ENCODE results near the gene CHMP5.

CHMP5 gene

GRCh38 chr9:33244137-33244784 lies 20.6 kb upstream of the CHMP5 start:
- DNase-seq = no peak

DNA sequence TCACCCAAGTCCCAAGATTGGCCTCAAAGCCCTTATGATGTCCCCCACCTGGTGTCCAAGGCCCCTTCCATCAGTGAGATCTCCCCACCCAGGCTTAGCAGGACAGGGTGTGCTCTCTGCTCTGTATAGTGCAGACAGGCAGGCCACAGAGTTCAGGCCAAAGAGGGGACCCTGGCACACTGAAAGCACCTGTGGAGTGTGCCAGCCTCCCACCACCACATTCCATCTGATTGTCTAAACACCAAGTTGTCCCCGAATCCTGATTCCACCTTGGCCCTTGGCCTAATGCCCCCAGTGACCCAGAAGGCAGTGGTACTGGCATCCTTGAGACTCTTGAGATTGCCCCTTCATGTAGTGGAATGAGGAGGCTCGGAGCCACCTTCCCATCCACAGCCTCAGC lies 19.5 kb upstream of the CHMP5 start:
- DNase-seq = no peak

GRCh38 chr9:33246269-33246860 lies 18.5 kb upstream of the CHMP5 start:
- DNase-seq = no peak

GRCh38 chr9:33248606-33249005 lies 16.2 kb upstream of the CHMP5 start:
- DNase-seq = no peak

DNA sequence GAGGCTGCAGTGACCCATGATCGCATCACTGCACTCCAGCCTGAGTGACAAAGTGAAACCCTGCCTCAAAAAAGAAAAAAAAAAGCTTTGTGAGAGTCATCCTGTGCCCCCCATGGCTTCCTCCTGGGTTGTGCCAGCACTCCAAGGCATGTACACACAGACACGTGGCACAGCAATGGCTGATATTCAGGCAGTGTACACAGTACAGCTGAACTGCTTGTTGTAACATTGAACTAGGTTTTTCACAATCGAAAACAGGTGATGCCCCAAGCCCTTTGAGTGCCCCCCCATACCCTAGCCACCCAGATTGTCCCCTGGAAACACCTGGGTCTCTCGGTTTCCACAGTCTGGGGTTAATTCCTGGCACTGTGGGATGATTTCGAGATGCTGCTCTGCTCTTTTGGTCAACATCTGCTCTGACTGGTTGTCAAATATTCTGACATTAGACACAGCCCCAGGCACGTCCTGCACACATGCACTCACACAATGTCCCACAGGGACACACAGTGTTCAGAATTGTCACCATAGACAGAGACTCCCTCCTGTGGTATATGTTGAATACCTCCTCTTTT lies 15.7 kb upstream of the CHMP5 start:
- no peak for DNase-seq

DNA sequence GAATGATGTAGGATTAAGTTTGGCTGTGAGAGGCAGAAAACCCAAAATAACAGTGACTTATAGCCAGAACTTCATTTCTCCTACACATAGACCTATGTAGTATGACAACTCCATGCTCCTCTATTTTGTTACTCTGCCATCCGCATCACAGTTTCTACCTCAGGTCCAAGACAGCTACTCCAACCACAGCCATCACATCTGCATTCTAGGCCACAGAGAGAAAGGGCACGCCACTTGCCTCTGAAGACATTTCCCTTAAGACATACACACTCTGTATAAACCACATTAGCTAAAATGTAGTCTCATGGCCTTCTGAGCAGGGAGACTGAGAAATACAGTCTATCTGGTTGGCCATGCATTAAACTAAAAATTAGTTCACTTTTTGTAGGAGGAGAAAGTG lies 14.9 kb upstream of the CHMP5 start:
- no peak for DNase-seq

DNA sequence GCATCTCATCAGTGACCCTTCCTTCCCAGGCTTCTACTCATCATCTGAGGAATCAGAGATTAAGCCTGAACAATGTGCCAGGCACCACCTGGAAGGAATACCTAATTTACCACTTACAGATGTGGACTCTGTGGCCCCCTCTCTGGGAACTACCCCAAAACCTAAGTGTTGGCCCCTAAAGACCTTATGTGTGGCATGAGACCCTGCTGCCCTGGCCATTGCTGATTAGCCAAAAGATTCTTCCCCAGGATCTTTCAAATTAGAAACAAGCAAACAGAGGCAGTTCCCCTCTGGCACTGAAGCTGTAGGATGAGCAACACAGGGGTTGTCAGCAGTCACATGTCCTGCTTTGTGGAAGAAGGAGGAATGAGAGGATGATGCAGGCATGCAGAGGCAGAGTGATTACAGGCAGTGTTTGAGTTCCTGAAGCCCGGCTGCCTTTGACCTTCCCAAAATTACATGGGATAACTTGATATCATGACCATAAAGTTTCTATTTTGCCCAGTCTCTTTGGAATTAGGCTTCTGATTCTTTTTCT lies 14.3 kb upstream of the CHMP5 start:
- DNase-seq = no peak

DNA sequence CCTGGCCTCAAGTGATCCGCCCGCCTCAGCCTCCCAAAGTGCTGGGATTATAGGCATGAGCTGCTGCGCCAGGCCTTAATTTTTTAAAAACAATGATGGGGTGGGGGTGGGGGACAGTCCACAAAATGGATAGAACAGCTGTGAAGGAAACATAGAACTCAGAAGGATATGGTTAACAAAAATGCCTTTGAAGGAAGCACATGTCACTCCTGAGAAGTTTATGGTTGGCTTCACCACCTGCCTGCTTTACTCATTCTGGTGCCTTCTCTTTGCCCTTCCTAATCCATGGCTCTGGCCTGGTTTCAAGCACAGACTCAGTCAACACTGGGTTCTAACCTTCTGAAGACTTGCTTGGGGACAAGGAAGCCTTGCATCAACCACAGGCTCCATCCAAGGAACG lies 10.6 kb upstream of the CHMP5 start:
- DNase-seq = no peak

GRCh38 chr9:33255014-33255413 lies 9.8 kb upstream of the CHMP5 start:
- no peak for DNase-seq

GRCh38 chr9:33255471-33255870 lies 9.4 kb upstream of the CHMP5 start:
- DNase-seq = no peak

DNA sequence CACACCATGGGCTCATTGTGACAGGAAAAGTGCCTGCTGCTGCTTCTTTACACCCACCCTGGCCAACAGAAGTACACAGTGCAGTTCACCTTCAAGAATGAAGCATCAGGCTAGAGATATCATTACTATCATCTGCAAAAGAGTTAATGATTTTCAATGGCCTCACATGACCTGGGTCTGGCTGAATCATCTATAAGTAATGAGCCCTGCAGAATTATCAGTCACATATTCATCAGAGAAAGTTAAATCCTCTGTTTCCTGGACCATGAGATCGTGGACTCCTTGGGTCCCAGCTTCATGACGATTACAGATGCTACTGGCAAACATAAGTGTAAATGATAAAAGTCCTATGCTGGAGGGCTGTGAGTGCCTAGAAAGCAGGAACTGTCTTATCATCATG lies 8.6 kb upstream of the CHMP5 start:
- no peak for DNase-seq

DNA sequence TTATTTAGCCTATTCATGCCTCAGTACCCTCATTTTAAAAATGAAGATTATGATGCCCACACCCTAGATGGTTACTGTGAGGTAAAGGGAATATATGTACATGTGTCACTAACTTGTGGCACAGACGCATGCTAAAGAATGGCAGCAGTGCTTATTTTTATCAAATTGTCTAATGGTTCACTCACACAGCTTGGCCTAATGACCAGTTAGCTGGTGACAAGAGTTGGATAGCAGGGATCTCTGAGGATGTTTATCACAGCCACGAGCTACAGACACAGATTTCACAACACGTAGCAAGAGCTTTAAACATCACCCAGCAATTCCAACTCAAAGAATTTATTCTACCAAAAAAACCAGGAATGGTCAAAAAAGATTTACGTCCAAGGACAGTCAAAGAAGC lies 7.6 kb upstream of the CHMP5 start:
- DNase-seq = no peak

GRCh38 chr9:33260372-33260771 lies 4.5 kb upstream of the CHMP5 start:
- DNase-seq = no peak

- no peak for DNase-seq
Measured at GRCh38 chr9:33263131-33264002, 1.5 kb upstream of the CHMP5 start.

GRCh38 chr9:33264003-33264472 lies 811 bp upstream of the CHMP5 start:
- DNase-seq = peak; percentile 60

GRCh38 chr9:33265211-33265865 lies 489 bp downstream of the CHMP5 start:
- DNase-seq = no peak

GRCh38 chr9:33267151-33267767 lies 2.4 kb downstream of the CHMP5 start:
- no peak for DNase-seq

DNA sequence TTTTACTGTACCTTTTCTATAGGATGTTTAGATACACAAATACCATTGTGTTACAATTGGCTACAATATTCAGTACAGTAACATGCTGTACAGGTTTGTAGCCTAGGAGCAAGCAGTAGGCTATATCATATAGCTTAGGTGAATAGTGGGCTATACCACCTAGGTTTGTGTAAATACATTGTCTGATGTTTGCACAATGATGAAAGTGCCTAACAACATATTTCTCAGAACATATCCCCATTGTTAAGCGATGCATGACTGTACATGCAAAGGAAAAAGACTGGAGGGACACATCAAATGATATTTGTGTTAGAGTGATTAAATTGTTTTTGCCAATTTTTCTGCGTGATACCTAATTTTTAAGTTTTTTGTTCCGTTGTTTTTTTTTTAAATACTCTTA lies 5.3 kb downstream of the CHMP5 start:
- no peak for DNase-seq

- DNase-seq = no peak
Measured at GRCh38 chr9:33272061-33272460, 7.2 kb downstream of the CHMP5 start.

GRCh38 chr9:33273266-33273971 lies 8.6 kb downstream of the CHMP5 start:
- DNase-seq = no peak

DNA sequence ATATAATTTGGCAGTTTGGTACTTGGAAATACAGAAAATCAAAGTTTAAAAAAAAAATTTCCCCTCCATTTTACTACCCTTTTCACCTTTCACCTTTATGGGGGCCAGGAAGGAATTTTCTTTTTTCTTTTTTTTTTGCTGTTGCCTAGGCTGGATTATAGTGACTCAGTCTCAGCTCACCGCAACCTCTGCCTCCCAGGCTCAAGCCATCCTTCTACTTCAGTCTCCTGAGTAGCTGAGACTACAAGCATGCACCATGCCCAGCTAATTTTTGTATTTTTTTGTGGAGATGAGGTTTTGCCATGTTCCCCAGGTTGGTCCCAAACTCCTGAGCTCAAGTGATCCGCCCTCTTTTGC lies 9.1 kb downstream of the CHMP5 start:
- DNase-seq = no peak

- no peak for DNase-seq
Measured at GRCh38 chr9:33277484-33277883, 12.6 kb downstream of the CHMP5 start.
